Urinary bladder (tissue), 4 donors: ENCODE measurements around the gene DENND1A. TPM values are rescaled to one million over a fixed set of nuclear protein-coding genes. Genes with fewer than 3 reads are reported as not detected.
"Not testable (repeated sequence)": the region's sequence is repeated elsewhere in the genome, so short reads cannot be mapped to it uniquely, and the experiment has no call there.

Source experiments
- DNase-seq: peaks from one replicate; pipeline ENCODE4 v3.0.0-alpha.2; 2015; ENCODE audit errors: extremely low spot score
- H3K27ac ChIP-seq: one replicate; pipeline ENCODE4 v1.5.1; 2013; ENCODE audit warnings: low read depth, mild to moderate bottlenecking, moderate library complexity
- H3K36me3 ChIP-seq: one replicate; pipeline ENCODE4 v1.6.1; 2013; ENCODE audit warnings: mild to moderate bottlenecking, moderate library complexity; ENCODE audit not compliant: insufficient read depth
- H3K4me1 ChIP-seq: one replicate; pipeline ENCODE4 v1.6.1; 2013; ENCODE audit warnings: mild to moderate bottlenecking, moderate library complexity; ENCODE audit not compliant: insufficient read depth
- H3K4me3 ChIP-seq: one replicate; pipeline ENCODE4 v1.5.1; 2013; ENCODE audit warnings: low read depth, low read length
- WGBS: extraction: QIAGEN DNeasy Blood & Tissue Kit; methylation state at CpG from one replicate; pipeline ENCODE4 v1.1.7; 2013; 5-methylcytosine and 5-hydroxymethylcytosine counted together
- polyA plus RNA-seq: library from polyadenylated mRNA; stranded (reverse); fragments of 200-250 nt; gene quantifications from one replicate; pipeline ENCODE4 v1.2.3, GENCODE V29; 2013
- total RNA-seq: library from RNA; depleted of rRNA; stranded (reverse); fragments of >200 nt; gene quantifications from one replicate; pipeline ENCODE4 v1.2.3, GENCODE V29; 2014
- donor health status: healthy with polysubstance abuse.
- donor health status: healthy.

Gene DENND1A
- total and polyA plus RNA-seq, 2 donors = 14.8 to 20.2 TPM

GRCh38 chr9:123400926-123401503 lies 528.9 kb downstream of the DENND1A start:
- H3K36me3 ChIP-seq = no peaks in the 10 kb centered on the region
- DNase-seq = no peak
- H3K4me1 ChIP-seq = no peaks in the 10 kb centered on the region
- no peak overlapping the region for H3K27ac ChIP-seq
- no peak overlapping the region for H3K4me3 ChIP-seq
- WGBS = 38% methylated on average over 13 of the region's 13 CpGs

DNA sequence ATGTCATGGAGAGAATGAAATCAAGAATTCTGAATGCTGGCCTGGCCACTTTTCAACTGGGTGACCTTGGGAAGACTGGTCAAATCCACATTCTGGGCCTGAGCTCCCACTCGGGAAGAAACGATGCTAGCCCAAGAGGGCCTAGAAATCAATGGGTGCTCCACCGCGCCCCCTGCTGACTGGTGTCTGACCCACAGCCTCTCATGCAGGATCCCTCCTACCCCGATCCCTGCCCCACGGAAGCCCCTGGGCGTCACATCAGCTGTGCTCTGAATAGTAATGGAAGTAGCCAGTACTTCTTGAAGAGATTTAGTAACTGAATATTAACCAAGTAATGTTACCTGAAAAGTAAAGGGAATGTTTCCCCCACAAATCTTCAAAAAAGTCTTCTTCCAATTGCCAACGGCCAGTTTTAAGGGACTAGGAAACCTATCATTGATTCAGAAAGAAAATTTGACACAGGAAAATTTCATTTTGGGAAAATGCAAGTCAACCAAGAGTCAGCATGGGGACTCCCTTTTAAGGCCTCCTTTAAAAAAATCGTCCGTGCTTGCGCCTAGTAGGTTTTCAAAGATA lies 530.0 kb downstream of the DENND1A start:
- H3K4me1 ChIP-seq = no peaks in the 10 kb centered on the region
- no peak for DNase-seq
- H3K4me3 ChIP-seq = no peak overlapping the region
- no peaks in the 10 kb centered on the region for H3K36me3 ChIP-seq
- 83% methylated on average over 11 of the region's 11 CpGs for WGBS
- no peak overlapping the region for H3K27ac ChIP-seq

DNA sequence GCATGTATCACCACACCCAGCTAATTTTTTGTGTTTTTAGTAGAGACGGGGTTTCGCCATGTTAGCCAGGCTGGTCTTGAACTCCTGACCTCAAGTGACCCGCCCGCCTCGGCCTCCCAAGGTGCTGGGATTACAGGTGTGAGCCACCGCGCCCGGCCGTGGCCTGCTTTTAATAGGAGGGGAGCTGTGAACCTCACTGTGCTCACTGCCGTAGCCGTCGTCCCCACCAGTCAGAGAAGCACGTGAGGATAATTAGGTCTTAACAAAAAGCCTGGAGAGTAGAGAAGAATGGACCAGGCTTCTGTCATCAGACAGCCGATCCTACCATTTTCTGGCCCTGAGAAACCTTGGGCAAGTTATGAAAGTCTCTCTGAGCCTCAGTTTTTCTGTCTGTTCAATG lies 531.0 kb downstream of the DENND1A start:
- not testable (repeated sequence) for DNase-seq, H3K27ac ChIP-seq, H3K36me3 ChIP-seq, H3K4me3 ChIP-seq, H3K4me1 ChIP-seq
- WGBS = 97% methylated on average over 14 of the region's 14 CpGs

DNA sequence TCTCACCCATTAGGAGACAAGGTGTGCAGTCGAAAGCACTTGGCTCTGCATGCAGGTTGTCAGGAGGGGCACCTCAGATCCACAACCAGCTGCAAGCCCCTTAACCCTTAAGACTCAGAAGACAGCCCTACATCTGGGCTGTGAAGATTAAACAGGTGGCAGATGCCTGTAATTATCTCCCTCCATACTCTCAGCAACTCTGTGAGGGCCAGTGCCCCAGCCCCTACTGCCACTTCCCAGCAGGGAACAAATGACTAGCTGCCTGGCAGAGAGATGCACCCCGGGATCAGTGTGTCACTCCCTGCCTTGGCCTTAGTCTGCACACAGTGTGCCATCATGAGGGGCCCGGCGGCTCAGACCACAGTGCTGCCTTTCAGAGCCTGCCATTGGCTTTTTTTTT lies 532.0 kb downstream of the DENND1A start:
- Histone ChIP-seq H3K36me3 (no peaks in the 10 kb centered on the region), H3K4me3 (no peak overlapping the region), H3K27ac (no peak overlapping the region), H3K4me1 (no peaks in the 10 kb centered on the region)
- WGBS = 95% methylated on average over 4 of the region's 4 CpGs
- no peak for DNase-seq

GRCh38 chr9:123395689-123396511 lies 534.0 kb downstream of the DENND1A start:
- DNase-seq = no peak
- no peak overlapping the region for H3K27ac ChIP-seq
- H3K36me3 ChIP-seq = no peaks in the 10 kb centered on the region
- 95% methylated on average over 24 of the region's 24 CpGs for WGBS
- H3K4me1 ChIP-seq = no peaks in the 10 kb centered on the region
- H3K4me3 ChIP-seq = no peak overlapping the region

DNA sequence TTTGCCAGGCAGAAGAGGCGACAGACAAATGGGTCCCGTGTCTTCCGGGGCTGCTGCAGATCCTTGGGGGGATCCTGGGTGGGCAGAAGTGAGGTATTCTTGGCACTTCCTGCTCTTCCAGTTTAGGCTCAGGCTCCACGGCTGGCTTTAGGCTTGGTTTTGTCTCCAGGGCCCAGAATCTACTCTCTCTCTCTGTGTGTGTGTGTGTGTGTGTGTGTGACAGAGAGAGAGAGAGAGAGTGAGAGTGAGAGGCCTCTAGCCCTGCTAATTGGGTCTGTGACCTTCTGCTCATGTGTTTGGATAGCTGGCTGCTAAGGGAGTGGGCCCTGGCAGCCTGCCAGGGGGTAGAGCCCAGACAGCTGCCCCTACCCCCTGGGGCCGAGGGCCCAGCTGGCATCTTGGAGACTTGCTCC lies 534.6 kb downstream of the DENND1A start:
- Histone ChIP-seq H3K36me3 (no peaks in the 10 kb centered on the region), H3K4me3 (no peak overlapping the region), H3K4me1 (no peaks in the 10 kb centered on the region), H3K27ac (no peak overlapping the region)
- no peak for DNase-seq
- WGBS = 73% methylated on average over 5 of the region's 5 CpGs

DNA sequence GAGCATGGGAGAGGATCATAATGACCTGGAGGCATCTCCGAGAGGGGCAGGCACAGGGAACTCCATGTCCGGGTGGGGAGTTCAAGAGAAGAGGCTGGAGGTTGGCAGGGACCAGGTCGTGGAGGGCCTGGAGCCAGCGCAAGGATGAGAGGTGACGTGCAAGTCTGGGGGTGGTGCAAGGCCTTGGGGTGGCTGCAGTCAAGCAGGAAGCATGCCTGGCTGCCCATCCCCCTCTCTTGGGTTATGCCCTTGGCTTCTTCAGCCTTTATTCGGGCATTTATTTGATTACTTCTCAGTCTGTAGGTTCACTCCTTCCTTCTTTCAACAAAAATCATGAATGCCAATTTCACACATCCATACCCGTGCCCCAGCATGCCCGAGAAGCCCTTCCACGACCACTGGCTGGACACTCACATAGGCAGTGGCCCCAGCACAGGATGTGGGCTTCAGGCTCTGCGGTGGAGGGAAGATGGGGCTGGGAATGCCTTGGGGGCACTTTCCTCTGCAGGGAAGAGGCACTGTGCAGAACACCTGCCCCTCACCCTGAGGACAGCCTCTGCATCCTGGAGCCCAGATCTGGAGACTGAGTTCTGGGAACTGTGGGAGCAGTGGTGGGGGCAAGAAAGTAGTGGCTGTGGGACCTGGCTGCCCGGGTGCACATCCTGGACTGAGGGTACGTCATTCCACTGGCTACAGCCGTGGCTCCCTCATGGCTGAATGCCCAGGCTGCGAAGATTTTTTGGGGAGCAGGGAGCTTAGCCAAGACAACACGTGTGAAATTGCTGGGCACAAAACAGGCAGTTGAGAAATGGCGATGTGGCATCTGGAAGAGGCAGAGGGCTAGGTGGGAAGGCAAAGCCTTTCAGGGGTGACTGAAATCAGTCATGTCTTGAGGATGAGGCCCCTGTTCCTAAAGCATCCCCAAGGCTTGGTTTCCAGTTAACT lies 535.4 kb downstream of the DENND1A start:
- Histone ChIP-seq H3K27ac (no peak overlapping the region), H3K4me3 (no peak overlapping the region), H3K4me1 (no peaks in the 10 kb centered on the region), H3K36me3 (no peaks in the 10 kb centered on the region)
- 85% methylated on average over 16 of the region's 16 CpGs for WGBS
- no peak for DNase-seq

- 86% methylated on average over 4 of the region's 4 CpGs for WGBS
- H3K4me1 ChIP-seq = no peaks in the 10 kb centered on the region
These were observed 537.1 kb downstream of the DENND1A start for GRCh38 chr9:123392802-123393201.

DNA sequence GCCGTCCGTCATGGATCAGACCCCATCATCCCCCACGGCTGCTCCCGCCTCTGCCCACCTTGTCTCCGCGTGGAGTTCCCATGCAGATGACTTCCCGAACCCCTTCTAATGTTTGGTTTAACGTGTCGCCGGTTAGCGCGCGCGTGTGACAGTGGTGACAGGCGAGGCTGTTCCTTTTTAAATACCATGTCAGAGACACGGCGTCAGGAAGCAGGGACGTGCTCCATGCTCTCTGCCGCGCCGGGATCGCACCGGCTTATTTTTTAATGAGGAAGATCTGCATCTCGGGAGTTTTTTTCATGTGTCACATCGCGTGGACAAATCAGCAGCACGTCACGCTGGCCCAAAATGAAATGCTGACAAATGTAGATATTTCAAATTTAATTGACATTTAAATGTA lies 538.0 kb downstream of the DENND1A start:
- WGBS = 85% methylated on average over 28 of the region's 28 CpGs
- no peaks in the 10 kb centered on the region for H3K36me3 ChIP-seq
- H3K27ac ChIP-seq = no peak overlapping the region
- DNase-seq = no peak
- H3K4me1 ChIP-seq = no peaks in the 10 kb centered on the region
- H3K4me3 ChIP-seq = no peak overlapping the region

More at GRCh38 chr9:123392802-123393201, 537.1 kb downstream of the DENND1A start:
- Histone ChIP-seq H3K27ac (no peak overlapping the region), H3K36me3 (no peaks in the 10 kb centered on the region), H3K4me3 (no peak overlapping the region)
- no peak for DNase-seq

- Histone ChIP-seq H3K4me1 (no peaks in the 10 kb centered on the region), H3K27ac (no peak overlapping the region), H3K36me3 (no peaks in the 10 kb centered on the region), H3K4me3 (no peak overlapping the region)
- no peak for DNase-seq
- 83% methylated on average over 5 of the region's 5 CpGs for WGBS
These were observed 538.7 kb downstream of the DENND1A start for GRCh38 chr9:123391233-123391632.

- DNase-seq = no peak
- Histone ChIP-seq H3K4me1 (no peaks in the 10 kb centered on the region), H3K4me3 (no peak overlapping the region), H3K27ac (no peak overlapping the region), H3K36me3 (no peaks in the 10 kb centered on the region)
- 87% methylated on average over 23 of the region's 23 CpGs for WGBS
These were observed 539.4 kb downstream of the DENND1A start for GRCh38 chr9:123390337-123391135.

DNA sequence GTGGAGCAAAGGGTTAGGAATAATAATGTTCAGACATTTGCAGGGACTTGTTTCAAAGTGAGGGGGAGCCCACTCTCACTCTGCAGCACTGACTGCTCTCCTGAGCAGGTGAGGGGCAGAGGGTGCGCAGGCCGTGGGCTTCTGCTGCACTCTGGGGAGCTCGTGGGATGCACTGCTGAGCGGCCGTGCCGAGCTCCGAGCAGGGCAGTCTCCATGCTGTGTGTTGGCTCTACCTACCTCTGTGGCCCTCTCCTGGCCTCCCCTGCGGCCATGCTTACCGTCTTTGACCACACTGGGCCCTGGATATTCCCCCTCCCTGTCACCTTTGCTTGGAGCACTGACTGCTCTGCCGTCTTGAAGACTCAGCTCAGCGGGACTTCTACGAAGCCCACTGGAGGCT lies 540.2 kb downstream of the DENND1A start:
- no peaks in the 10 kb centered on the region for H3K36me3 ChIP-seq

GRCh38 chr9:123389070-123389469 lies 540.9 kb downstream of the DENND1A start:
- WGBS = 72% methylated on average over 10 of the region's 10 CpGs
- no peak overlapping the region for H3K27ac ChIP-seq
- no peaks in the 10 kb centered on the region for H3K36me3 ChIP-seq
- H3K4me3 ChIP-seq = no peak overlapping the region
- DNase-seq = no peak
- no peaks in the 10 kb centered on the region for H3K4me1 ChIP-seq

More for the DNA sequence above, 540.2 kb downstream of the DENND1A start:
- DNase-seq = no peak
- Histone ChIP-seq H3K4me1 (no peaks in the 10 kb centered on the region), H3K27ac (no peak overlapping the region), H3K4me3 (no peak overlapping the region)
- 77% methylated on average over 12 of the region's 12 CpGs for WGBS
